GM18868 (cell line): ENCODE measurements around the gene SRXN1.

ENCODE experiments used
- ATAC-seq: cut with Tn5 transposase; IDR thresholded peaks from one replicate; pipeline ENCODE4 v1.9.1; 2021; ENCODE audit warnings: mild to moderate bottlenecking, moderate library complexity; ENCODE audit not compliant: unreplicated experiment

Gene SRXN1

DNA sequence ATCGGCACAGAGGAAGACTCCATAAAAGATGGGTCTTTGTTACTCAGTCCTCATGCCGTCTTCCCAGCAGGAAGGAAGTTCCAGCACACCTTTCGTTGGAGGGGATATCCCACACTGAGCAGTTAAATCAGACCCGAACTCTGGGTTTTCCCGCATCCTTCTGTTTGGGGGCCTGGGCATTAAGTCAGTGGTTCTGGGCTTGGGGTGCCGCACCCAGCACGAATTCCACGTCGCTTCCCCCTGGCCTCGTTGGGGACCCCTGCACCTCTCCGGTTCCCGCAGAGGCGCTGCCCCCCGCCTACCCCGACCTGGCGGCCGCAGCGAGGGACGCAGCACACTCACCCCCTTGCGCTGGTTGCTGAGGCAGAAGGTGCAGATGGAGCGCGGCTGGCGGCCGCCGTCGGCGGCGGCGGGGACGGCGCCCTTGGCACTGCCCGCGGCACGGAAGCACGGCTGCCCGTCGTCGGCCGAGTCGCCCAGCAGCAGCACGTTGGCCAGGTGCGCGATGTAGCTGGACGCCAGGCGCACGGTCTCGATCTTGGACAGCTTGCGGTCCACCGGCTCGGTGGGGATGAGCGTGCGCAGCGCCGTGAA lies 43.5 kb downstream of the SRXN1 start:
- no peak for ATAC-seq

DNA sequence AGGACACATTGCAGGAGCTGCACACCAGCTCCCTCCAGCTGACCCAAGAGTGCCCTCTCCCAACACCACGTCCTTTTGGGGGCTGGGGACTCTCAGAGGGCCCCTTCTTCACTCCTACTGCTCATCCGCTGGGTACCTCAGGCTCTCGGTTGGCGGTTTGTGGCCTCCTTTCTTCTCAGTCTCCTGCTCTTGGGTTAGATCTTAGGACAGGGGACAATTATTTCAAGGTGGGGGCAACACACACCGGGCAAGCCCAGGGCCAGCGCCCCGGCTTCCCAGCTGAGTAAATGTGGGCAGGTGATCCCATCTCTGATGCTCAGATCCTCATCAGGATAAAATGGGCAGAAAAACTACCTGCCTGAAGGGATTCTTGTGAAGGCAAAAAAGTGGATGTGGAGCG lies 44.0 kb downstream of the SRXN1 start:
- ATAC-seq: no peak

DNA sequence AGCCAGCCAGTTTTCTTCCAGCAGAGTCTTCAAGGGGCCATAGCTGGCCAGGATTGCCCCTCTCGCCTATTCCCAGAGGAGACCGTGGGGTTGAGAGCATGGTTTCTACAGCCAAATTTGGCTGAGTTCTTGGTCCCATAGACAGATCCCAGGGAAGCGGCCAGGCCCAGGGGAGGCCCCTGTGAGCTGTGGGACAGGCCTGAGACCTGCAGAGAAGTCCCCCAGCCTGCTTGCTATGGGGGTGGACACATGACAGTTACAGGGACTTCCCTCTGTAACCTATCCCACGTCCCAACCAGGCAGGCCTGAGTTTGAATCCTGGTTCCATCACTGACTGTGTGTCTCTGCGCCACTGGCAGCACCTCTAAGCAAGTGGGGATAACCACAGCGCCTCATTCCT lies 45.5 kb downstream of the SRXN1 start:
- no peak for ATAC-seq

DNA sequence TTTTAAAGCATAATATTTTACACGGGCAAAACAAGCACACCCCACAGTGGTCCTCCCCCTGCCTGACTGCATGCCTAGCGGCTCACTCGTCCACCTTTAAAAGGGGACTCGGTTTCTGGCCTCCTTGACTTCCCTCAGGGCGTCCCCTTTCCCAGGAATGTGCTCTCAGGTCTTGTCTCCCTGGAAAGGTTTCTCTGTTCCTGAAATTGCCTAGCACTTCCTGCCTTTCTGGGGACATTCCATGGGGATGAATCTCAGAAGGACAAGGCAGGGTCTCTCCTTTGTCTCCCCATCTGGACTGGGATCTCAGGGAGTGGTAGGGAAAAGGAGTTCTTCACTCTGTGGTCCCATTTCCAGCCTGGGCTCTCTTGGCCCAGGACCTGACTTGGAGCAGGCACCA lies 47.8 kb downstream of the SRXN1 start:
- no peak for ATAC-seq

DNA sequence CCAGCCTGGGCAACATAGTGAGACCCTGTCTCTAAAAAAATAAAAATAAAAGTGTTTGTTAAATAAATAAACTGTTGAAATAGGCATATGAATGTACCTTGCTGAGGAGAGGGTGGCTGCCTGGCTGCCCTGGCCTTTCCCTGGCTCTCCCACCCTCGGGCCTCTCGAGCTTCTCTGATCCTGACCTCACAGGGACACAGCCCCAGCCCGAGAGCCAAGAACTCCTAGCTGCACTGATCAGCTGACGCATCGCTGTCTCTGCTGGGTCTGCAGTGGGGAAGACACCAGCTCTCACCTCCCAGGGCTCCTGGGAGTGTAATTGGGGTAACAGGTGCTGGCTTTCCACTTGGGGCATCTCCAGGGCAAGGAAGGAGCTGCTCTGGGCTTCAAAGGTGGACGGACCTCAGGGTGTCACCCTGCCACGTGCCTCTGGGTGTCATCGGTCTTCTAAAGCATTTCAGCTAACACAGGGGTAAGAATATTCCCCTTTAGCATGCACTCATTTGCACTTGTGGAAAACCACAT lies 49.8 kb downstream of the SRXN1 start:
- no peak for ATAC-seq

DNA sequence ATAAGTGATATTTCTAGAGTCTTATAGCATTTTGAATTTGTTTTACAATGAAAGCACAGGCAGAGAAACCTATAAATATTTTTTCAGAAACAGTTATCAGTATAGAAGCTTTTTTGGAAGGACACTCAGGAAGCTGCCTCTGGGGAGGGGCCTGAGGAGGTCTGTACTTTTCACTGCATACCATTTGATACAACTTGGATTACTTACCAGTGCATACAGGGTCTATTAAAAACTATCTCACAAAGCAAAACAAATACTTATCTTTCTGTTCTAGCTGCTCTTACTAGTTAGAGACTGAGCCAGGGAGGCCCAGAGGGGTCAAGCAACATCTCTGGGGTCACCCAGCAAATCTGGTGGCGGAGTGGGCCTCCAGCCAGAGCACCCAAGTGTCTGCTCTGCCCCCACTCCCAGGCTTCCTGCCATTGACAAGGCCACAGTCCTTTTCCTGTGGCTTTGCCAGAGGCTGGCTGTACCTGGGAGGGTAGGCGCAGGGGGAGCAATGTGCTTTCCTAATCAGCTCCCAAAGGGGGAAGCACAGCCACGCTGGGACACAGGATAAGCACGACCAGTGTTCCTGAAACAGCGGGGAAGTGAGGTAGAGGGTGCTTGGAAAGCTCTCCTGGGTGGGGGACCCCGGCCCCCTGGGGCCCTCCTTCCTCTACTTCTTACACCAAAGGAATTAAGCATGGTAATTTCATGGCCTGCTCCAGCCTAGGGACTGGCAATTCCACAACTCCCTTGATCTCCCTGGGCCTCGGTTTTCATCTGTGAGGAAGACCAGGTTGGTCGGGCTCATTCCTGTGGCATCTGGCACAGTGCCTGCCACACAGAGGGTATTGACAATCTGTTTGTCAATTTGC lies 50.7 kb downstream of the SRXN1 start:
- ATAC-seq: no peak

DNA sequence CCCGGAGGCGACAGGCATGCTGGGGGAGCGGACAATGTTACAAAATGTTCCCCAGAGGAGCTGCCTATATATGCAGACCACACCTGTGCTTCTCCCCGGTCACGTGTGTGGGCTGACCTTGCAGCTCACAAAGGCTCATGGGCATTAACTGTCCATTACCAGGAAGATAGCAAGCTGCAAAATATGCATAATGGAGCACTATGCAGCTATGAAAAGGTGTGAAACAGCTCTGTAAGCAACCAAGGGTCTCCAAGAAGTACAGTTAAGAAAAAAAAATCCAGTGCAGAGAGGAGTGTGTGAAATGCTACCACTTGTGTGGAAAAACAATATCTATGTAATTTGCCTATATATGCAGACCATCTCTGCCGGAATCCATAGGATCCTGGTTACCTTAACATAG lies 52.3 kb downstream of the SRXN1 start:
- ATAC-seq: no peak

DNA sequence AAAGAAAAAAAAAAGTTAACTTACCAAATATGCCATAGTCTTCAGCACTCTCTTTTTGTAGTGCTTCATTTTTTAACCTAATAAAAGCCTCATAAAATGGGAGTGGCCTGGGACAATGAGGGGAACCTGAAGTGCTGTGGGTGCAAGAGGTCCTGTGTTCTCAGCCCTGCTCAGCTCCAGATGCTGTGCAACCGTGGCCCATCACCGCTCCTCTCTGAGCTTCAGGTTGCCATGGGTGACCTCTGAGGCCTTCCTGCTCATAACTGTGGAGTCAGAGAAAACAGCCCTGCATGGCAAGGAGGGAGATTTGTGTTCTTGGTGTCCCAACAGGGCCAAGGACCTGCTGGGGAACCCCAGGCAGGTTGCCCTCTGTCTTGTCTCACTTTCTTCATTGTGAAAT lies 52.9 kb downstream of the SRXN1 start:
- no peak for ATAC-seq

DNA sequence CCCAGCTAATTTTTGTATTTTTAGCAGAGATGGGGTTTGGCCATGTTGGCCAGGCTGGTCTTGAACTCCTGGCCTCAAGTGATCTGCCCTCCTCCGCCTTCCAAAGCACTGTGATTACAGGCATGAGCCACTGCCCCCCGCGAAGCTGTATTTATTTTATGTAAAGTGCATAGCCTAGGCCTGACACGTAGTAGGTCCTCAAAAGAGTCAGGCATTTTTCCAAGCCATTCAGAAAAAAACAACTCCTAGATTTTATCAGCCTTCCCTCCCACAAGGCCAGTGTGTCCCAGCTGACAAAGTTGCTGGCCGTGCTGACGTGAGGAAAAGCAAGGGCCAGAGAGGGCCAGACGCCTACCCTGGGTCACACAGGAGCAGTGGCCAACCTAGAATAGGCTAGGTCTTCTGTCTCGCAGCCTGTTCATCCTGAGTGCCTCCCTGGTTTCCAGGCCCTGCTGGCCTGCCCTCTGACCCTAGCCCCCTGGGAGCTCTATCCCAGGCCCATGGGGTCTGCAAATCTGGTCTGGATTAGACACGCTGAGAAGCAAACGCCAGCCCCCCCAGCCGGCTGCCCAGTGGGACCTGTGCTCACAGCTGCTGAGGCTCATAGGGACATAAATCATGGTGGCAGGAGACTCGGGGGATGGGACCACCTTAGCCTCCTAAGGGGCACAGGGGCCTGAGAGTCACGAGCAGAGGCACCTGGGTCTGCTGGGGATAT lies 54.7 kb downstream of the SRXN1 start:
- no peak for ATAC-seq

DNA sequence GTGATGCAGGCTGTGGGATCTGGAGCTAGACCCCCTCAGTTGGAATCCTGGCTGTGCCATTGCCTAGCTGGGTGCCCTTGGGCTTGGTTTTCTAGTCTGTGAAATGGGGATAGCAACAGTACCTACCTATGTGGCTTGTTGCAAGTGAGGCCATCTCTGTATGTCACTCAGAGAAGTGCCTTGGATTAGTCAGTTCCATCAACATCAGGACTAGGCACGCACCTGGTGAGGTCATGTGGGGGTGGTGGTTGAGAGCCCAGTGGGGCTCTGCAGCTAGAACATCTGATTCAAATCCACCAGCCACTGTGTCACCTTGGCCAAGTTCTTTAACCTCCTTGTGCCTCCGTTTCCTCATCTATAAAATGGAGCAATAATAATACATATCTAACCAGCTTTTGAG lies 55.4 kb downstream of the SRXN1 start:
- no peak for ATAC-seq
